BLaER1 treated with 17β-estradiol and CSF1 and Interleukin-3, amounts not matched to agents 10 nM and 100 nM (cell line): Measurements from ENCODE around the gene PAPLN.

ENCODE experiments used
- H3K27ac ChIP-seq, 11 experiments: shearing (Covaris generic); formaldehyde crosslinking; 2 replicates each; pipeline ENCODE4 v1.8.1; 2022
- H3K27me3 ChIP-seq, 11 experiments: shearing (Covaris generic); formaldehyde crosslinking; 2 replicates each; pipeline ENCODE4 v1.8.1; 2022
- H3K36me3 ChIP-seq, 11 experiments: shearing (Covaris generic); formaldehyde crosslinking; 2 replicates each; pipeline ENCODE4 v1.8.1; 2022
- H3K4me1 ChIP-seq, 10 experiments: shearing (Covaris generic); formaldehyde crosslinking; 2 replicates each; pipeline ENCODE4 v1.8.1; 2022
- H3K4me2 ChIP-seq, 11 experiments: shearing (Covaris generic); formaldehyde crosslinking; 2 replicates each; pipeline ENCODE4 v1.8.1; 2022
- H3K4me3 ChIP-seq, 10 experiments: shearing (Covaris generic); formaldehyde crosslinking; 2 replicates each; pipeline ENCODE4 v1.8.1; 2022
- H3K9ac ChIP-seq, 11 experiments: shearing (Covaris generic); formaldehyde crosslinking; 2 replicates each; pipeline ENCODE4 v1.8.1; 2022
- H3K9me3 ChIP-seq, 11 experiments: shearing (Covaris generic); formaldehyde crosslinking; replicated peaks in 1 of 11; 2 replicates each; pipeline ENCODE4 v1.8.1; 2022
- H4K20me1 ChIP-seq, 11 experiments: shearing (Covaris generic); formaldehyde crosslinking; 2 replicates each; pipeline ENCODE4 v1.8.1; 2022
- Cebpa-rat ChIP-seq, 11 experiments: shearing (Covaris generic); IDR thresholded peaks; 2 replicates each; pipeline ENCODE4 v1.8.1; 2022

Gene PAPLN

GRCh38 chr14:73234586-73235394 is 2.5 kb upstream of the PAPLN start:
- peaks cover 0 to 63% (median 36%) of the 10 kb centered on the region in 11 experiments; a peak in 18 of 22 replicates for H4K20me1 ChIP-seq
- peaks cover 71 to 82% (median 79%) of the 10 kb centered on the region in 11 experiments for H3K27me3 ChIP-seq
- H3K27ac ChIP-seq, result no peak overlapping the region
- no peak overlapping the region for H3K9ac ChIP-seq
- no peak overlapping the region for H3K4me3 ChIP-seq
- peaks cover 38 to 48% (median 43%) of the 10 kb centered on the region in 10 experiments for H3K4me1 ChIP-seq
- peak overlapping the region in 3 of 11 experiments; percentile 19 to 35 (median 34); a peak in 5 of 22 replicates for H3K4me2 ChIP-seq
- no peaks in the 10 kb centered on the region for H3K36me3 ChIP-seq
- H3K9me3 ChIP-seq, result no peaks in the 10 kb centered on the region
- no peak for TF ChIP-seq Cebpa-rat (IDR thresholded peaks at IDR 0.05)

- Histone ChIP-seq H3K4me1 (peaks cover 46 to 56% (median 51%) of the 10 kb centered on the region in 10 experiments), H3K27me3 (peaks cover 79 to 91% (median 87%) of the 10 kb centered on the region in 11 experiments), H4K20me1 (peaks cover 0 to 66% (median 44%) of the 10 kb centered on the region in 11 experiments; a peak in 18 of 22 replicates), H3K36me3 (no peaks in the 10 kb centered on the region), H3K9me3 (no peaks in the 10 kb centered on the region), H3K4me2 (peak overlapping the region in 6 of 11 experiments; percentile 1 to 35 (median 26); a peak in 6 of 22 replicates), H3K9ac (no peak overlapping the region), H3K4me3 (no peak overlapping the region), H3K27ac (no peak overlapping the region)
- TF ChIP-seq Cebpa-rat (IDR thresholded peaks at IDR 0.05), result no peak
Observed at GRCh38 chr14:73235531-73236155, 1.7 kb upstream of the PAPLN start.

- no peak for TF ChIP-seq Cebpa-rat (IDR thresholded peaks at IDR 0.05)
- Histone ChIP-seq H3K36me3 (no peaks in the 10 kb centered on the region), H3K9ac (no peak overlapping the region), H3K27me3 (peaks cover 85 to 96% (median 92%) of the 10 kb centered on the region in 11 experiments), H4K20me1 (peaks cover 0 to 66% (median 44%) of the 10 kb centered on the region in 11 experiments; a peak in 18 of 22 replicates), H3K4me3 (no peak overlapping the region), H3K27ac (no peak overlapping the region), H3K4me2 (peak overlapping the region in 2 of 11 experiments; percentile 95 to 96; a peak in 2 of 22 replicates), H3K9me3 (no peaks in the 10 kb centered on the region), H3K4me1 (peaks cover 52 to 61% (median 56%) of the 10 kb centered on the region in 10 experiments)
Observed at GRCh38 chr14:73236157-73236556, 1.1 kb upstream of the PAPLN start.

- Histone ChIP-seq H3K9me3 (no peaks in the 10 kb centered on the region), H4K20me1 (peaks cover 0 to 66% (median 44%) of the 10 kb centered on the region in 11 experiments; a peak in 18 of 22 replicates), H3K27me3 (peaks cover 88 to 100% (median 99%) of the 10 kb centered on the region in 11 experiments), H3K4me2 (peak overlapping the region; percentile 72 to 98 (median 92); a peak in 20 of 22 replicates), H3K36me3 (no peaks in the 10 kb centered on the region), H3K4me1 (peaks cover 58 to 67% (median 63%) of the 10 kb centered on the region in 10 experiments), H3K27ac (no peak overlapping the region), H3K9ac (no peak overlapping the region), H3K4me3 (peak overlapping the region in 5 of 10 experiments; percentile 32 to 59 (median 53); a peak in 8 of 20 replicates)
- TF ChIP-seq Cebpa-rat (IDR thresholded peaks at IDR 0.05), result no peak
Observed at GRCh38 chr14:73236752-73237218, 521 bp upstream of the PAPLN start.

DNA sequence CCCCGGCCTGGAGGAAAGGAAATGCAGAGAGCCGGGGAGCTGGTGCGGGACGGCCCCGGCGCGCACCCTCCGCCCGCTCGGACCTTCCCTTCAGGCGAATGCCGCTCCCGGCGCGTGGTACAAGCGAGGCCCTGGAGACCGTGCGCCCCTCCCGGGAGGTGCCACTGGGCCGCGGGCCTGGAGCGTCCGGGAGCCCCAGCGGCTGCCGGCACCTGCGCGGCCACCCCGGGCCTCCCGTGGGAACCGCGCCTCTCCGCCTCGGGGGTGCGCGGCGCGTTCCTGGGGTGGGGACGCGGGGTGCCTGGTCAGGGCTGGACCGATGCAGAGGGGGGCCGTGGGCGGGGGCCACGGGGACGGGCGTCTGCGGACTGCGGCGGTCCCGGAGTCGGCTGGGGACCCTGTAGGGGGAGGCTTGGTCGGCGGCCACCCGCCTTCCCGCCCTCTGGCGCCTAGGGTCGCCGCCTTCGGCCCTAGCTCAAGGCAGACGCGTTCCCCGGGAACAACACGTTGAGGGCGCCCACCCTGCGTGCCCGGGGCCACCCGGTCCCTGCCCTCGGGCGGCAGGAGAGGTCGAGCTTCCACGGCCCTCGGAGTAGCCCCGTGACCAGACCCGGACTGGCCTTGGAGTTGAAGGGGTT is 599 bp downstream of the PAPLN start:
- Histone ChIP-seq H3K9me3 (no peaks in the 10 kb centered on the region), H3K9ac (peak overlapping the region in 8 of 11 experiments; percentile 15 to 58 (median 40); a peak in 11 of 22 replicates), H3K4me3 (peak overlapping the region; percentile 32 to 67 (median 50)), H3K27me3 (peaks cover 79 to 98% (median 94%) of the 10 kb centered on the region in 11 experiments), H3K4me1 (peaks cover 69 to 79% (median 74%) of the 10 kb centered on the region in 10 experiments), H3K27ac (no peak overlapping the region), H4K20me1 (peaks cover 0 to 59% (median 44%) of the 10 kb centered on the region in 11 experiments; a peak in 18 of 22 replicates), H3K36me3 (no peaks in the 10 kb centered on the region), H3K4me2 (peak overlapping the region; percentile 72 to 98 (median 92))
- no peak for TF ChIP-seq Cebpa-rat (IDR thresholded peaks at IDR 0.05)

GRCh38 chr14:73238424-73238852 is 1.1 kb downstream of the PAPLN start:
- Histone ChIP-seq H3K4me1 (peaks cover 74 to 84% (median 79%) of the 10 kb centered on the region in 10 experiments), H4K20me1 (peaks cover 0 to 59% (median 44%) of the 10 kb centered on the region in 11 experiments; a peak in 18 of 22 replicates), H3K9me3 (no peaks in the 10 kb centered on the region), H3K27me3 (peaks cover 73 to 98% (median 91%) of the 10 kb centered on the region in 11 experiments), H3K4me2 (peak overlapping the region; percentile 72 to 98 (median 92)), H3K9ac (peak overlapping the region in 2 of 11 experiments; percentile 33 to 58; a peak in 3 of 22 replicates), H3K4me3 (peak overlapping the region in 8 of 10 experiments; percentile 32 to 67 (median 52); a peak in 11 of 20 replicates), H3K36me3 (no peaks in the 10 kb centered on the region), H3K27ac (no peak overlapping the region)
- TF ChIP-seq Cebpa-rat (IDR thresholded peaks at IDR 0.05), result no peak

DNA sequence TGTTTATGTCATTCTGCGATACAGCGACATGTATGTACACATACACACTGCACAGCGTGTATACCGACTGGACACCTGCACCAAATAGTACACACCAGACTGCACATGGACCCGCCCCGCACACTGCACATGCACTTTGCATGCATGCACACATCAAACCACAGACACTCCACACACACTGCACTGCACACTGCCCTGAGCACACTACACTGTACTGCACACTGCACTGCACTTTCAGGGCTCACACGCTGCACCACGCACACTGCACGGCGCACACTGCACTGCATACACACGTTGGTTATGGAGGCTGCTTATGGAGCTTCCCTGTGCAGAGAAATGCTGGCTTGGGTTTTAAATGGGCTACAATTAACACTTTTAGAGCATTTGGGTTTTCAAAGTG is 1.6 kb downstream of the PAPLN start:
- H3K4me1 ChIP-seq, result peaks cover 79 to 89% (median 84%) of the 10 kb centered on the region in 10 experiments
- H3K4me3 ChIP-seq, result no peak overlapping the region
- peak overlapping the region in 6 of 11 experiments; percentile 77 to 98 (median 94); a peak in 10 of 22 replicates for H3K4me2 ChIP-seq
- H3K27ac ChIP-seq, result no peak overlapping the region
- H3K36me3 ChIP-seq, result no peaks in the 10 kb centered on the region
- H3K9ac ChIP-seq, result no peak overlapping the region
- H3K27me3 ChIP-seq, result peaks cover 71 to 98% (median 91%) of the 10 kb centered on the region in 11 experiments
- H4K20me1 ChIP-seq, result peaks cover 0 to 56% (median 44%) of the 10 kb centered on the region in 11 experiments; a peak in 18 of 22 replicates
- no peak for TF ChIP-seq Cebpa-rat (IDR thresholded peaks at IDR 0.05)
- no peaks in the 10 kb centered on the region for H3K9me3 ChIP-seq
